Neutrophil (primary cell): Measurements from ENCODE around the gene TTLL4.

ENCODE experiments used
- H3K27ac ChIP-seq: fragments of 200-600 bp; sonication (generic); 2 replicates; pipeline ENCODE4 v1.5.1; 2016; ENCODE audit warnings: mild to moderate bottlenecking, moderate library complexity
- H3K27me3 ChIP-seq: fragments of 200-600 bp; sonication (generic); 2 replicates; pipeline ENCODE4 v1.6.0; 2016; ENCODE audit warnings: mild to moderate bottlenecking
- H3K36me3 ChIP-seq: fragments of 200-600 bp; sonication (generic); 2 replicates; pipeline ENCODE4 v1.5.1; 2017
- H3K4me1 ChIP-seq, 2 experiments: fragments of 200-600 bp in 1 of 2; sonication (generic) in 1 of 2; 1 replicate in 1 of 2; 2 replicates in 1 of 2; pipeline versions ENCODE4 v1.5.1 to v1.6.1; 2013 to 2016; ENCODE audit warnings: low read depth in 1 of 2, low read length in 1 of 2, mild to moderate bottlenecking in 1 of 2, moderate library complexity in 1 of 2; ENCODE audit not compliant: control insufficient read depth in 1 of 2, insufficient read depth in 1 of 2
- H3K4me3 ChIP-seq, 2 experiments: fragments of 200-600 bp in 1 of 2; sonication (generic) in 1 of 2; 1 replicate in 1 of 2; 2 replicates in 1 of 2; pipeline ENCODE4 v1.5.1; 2013 to 2016; ENCODE audit warnings: low read depth in 1 of 2, low read length in 1 of 2, mild to moderate bottlenecking in 1 of 2, moderate library complexity in 1 of 2
- H3K9me3 ChIP-seq: fragments of 200-600 bp; sonication (generic); 2 replicates; pipeline ENCODE4 v1.5.1; 2016
- CTCF ChIP-seq: fragments of 200-600 bp; sonication (generic); IDR thresholded peaks from 2 replicates; pipeline ENCODE4 v1.5.1; 2016; ENCODE audit warnings: antibody characterized with exemption

The TTLL4 gene

GRCh38 chr2:218710687-218711549 is at the start of gene TTLL4:
Gene TTLL4, plus strand, starts transcription at chr2:218710835. Its CDS starts 26,842 bp downstream, at chr2:218737677.
- peak; percentile 96 for TF ChIP-seq CTCF
- Histone ChIP-seq H3K36me3 (no peaks in the 10 kb centered on the region), H3K4me1 (peaks cover 15 to 18% of the 10 kb centered on the region in 2 experiments), H3K27me3 (peaks cover 4% of the 10 kb centered on the region), H3K9me3 (no peaks in the 10 kb centered on the region), H3K4me3 (peak within 1 kb of the TSS; percentile 75 to 86), H3K27ac (peak within 1 kb of the TSS; percentile 85)

- no peak for TF ChIP-seq CTCF
- H3K36me3 ChIP-seq: peaks cover 55% of the 10 kb centered on the region
- no peaks in the 10 kb centered on the region for H3K9me3 ChIP-seq
- no peaks in the 10 kb centered on the region for H3K27me3 ChIP-seq
- H3K27ac ChIP-seq: no peak overlapping the region
- no peak overlapping the region for H3K4me3 ChIP-seq
- H3K4me1 ChIP-seq: peaks cover 15 to 17% of the 10 kb centered on the region in 2 experiments
Measured at GRCh38 chr2:218662377-218662776, 48.3 kb upstream of the TTLL4 start.

- no peak overlapping the region for H3K4me3 ChIP-seq
- peaks cover 59% of the 10 kb centered on the region for H3K36me3 ChIP-seq
- TF ChIP-seq CTCF: no peak
- H3K9me3 ChIP-seq: no peaks in the 10 kb centered on the region
- peaks cover 15 to 17% of the 10 kb centered on the region in 2 experiments for H3K4me1 ChIP-seq
- no peak overlapping the region for H3K27ac ChIP-seq
- no peaks in the 10 kb centered on the region for H3K27me3 ChIP-seq
Measured at GRCh38 chr2:218662827-218663226, 47.8 kb upstream of the TTLL4 start.

GRCh38 chr2:218663901-218664300 is 46.7 kb upstream of the TTLL4 start:
- Histone ChIP-seq H3K27ac (no peak overlapping the region), H3K4me3 (no peak overlapping the region), H3K4me1 (peaks cover 10% of the 10 kb centered on the region in 2 experiments), H3K9me3 (no peaks in the 10 kb centered on the region), H3K27me3 (no peaks in the 10 kb centered on the region), H3K36me3 (peaks cover 68% of the 10 kb centered on the region)
- TF ChIP-seq CTCF: no peak

- Histone ChIP-seq H3K27ac (no peak overlapping the region), H3K4me3 (no peak overlapping the region), H3K27me3 (no peaks in the 10 kb centered on the region), H3K4me1 (peaks cover 7% of the 10 kb centered on the region in 2 experiments), H3K9me3 (no peaks in the 10 kb centered on the region), H3K36me3 (peaks cover 68% of the 10 kb centered on the region)
- TF ChIP-seq CTCF: no peak
Measured at GRCh38 chr2:218664653-218665052, 46.0 kb upstream of the TTLL4 start.
